SK-N-MC (cell line): Measurements from ENCODE around the gene MCC.

ENCODE experiments used
- EZH2 ChIP-seq: fragments of 200-600 bp; sonication (generic); IDR thresholded peaks from one replicate; pipeline ENCODE4 v1.6.1; 2017; ENCODE audit warnings: antibody characterized with exemption
- FOXP2 ChIP-seq: optimal IDR thresholded peaks from 2 replicates; pipeline ENCODE3; 2011; ENCODE audit warnings: mild to moderate bottlenecking, moderate library complexity; ENCODE audit not compliant: insufficient read depth; ENCODE audit errors: extremely low read length, control extremely low read depth
- POLR2AphosphoS5 ChIP-seq: IDR thresholded peaks from 2 replicates; pipeline ENCODE4 v1.6.1; 2012; ENCODE audit warnings: mild to moderate bottlenecking, low read depth, low read length, borderline replicate concordance

GRCh38 chr5:113216545-113216944 is 271.7 kb downstream of the MCC start:
- TF ChIP-seq EZH2 (no peak), POLR2AphosphoS5 (no peak), FOXP2 (no peak)
